HG02981 (cell line): Measurements from ENCODE around the gene SLC25A19.
"Not testable (repeated sequence)": the region's sequence is repeated elsewhere in the genome, so short reads cannot be mapped to it uniquely, and the experiment has no call there.

Source experiments
- ATAC-seq: cut with Tn5 transposase; IDR thresholded peaks from one replicate; pipeline ENCODE4 v1.9.1; 2021; ENCODE audit warnings: mild to moderate bottlenecking, moderate library complexity; ENCODE audit not compliant: unreplicated experiment

The SLC25A19 gene

DNA sequence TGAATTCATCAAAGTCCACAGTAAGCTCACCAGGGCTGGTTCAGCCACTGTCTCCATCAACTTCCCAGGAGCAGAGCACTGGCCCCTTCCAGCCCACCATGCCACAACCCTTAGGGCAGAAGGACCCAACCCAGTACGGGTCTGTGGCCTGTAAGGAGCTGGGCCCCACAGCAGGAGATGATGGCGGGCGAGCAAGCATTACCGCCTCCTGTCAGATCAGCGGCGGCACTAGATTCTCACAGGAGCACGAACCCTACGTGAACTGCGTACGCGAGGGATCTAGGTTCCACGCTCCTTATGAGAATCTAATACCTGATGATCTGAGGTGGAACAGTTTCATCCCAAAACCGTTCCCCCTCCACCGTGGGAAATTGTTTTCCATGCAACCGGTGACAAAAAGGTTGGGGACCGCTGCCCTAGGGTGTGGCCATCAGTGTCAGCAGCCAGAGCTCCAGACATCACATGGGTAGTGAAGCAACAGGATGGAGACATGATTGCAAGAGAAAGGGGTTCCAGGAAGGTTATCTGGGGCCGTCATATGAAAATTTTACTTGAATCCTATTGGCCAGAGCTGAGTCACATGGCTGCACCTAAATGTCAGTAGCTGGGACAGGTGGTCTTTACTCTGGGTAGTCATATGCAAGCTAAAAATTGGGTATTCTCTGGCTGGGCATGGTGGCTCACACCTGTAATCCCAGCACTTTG is 12.4 kb upstream of the SLC25A19 start:
- no peak for ATAC-seq

DNA sequence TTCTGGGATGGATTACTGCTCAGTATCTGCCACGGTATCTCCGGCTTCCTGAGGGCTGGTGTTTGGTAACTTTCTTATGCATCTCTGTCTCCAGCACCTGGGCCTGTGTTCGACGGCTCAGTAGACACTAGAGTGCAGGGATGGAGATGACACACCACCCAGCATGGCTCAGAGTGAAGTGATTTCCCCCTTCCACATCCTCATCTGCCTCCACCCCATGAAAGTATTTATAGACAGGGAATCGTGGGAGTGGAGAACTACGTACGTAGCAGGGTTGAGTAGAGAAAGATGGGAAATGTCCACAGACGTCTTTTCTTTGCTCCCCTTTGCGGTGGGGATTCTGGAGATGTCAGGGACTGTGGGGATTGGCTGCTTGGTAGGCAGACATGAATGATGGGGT is 11.8 kb upstream of the SLC25A19 start:
- no peak for ATAC-seq

DNA sequence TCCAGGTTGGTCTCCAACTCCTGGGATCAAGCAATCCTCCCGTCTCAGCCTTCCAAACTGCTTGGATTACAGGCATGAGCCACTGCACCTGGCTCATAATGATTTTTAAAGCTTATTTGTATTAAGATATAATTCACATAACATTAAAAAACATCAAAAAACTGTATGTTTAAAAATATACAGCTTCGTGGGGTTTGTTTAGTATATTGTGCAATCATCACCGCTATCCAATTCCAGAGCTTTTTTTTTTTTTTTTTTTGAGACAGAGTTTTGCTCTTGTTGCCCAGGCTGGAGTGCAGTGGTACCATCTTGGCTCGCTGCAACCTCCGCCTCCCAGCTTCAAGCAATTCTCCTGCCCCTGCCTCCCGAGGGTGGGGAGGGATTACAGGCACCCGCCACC is 11.0 kb upstream of the SLC25A19 start:
- ATAC-seq: no peak

DNA sequence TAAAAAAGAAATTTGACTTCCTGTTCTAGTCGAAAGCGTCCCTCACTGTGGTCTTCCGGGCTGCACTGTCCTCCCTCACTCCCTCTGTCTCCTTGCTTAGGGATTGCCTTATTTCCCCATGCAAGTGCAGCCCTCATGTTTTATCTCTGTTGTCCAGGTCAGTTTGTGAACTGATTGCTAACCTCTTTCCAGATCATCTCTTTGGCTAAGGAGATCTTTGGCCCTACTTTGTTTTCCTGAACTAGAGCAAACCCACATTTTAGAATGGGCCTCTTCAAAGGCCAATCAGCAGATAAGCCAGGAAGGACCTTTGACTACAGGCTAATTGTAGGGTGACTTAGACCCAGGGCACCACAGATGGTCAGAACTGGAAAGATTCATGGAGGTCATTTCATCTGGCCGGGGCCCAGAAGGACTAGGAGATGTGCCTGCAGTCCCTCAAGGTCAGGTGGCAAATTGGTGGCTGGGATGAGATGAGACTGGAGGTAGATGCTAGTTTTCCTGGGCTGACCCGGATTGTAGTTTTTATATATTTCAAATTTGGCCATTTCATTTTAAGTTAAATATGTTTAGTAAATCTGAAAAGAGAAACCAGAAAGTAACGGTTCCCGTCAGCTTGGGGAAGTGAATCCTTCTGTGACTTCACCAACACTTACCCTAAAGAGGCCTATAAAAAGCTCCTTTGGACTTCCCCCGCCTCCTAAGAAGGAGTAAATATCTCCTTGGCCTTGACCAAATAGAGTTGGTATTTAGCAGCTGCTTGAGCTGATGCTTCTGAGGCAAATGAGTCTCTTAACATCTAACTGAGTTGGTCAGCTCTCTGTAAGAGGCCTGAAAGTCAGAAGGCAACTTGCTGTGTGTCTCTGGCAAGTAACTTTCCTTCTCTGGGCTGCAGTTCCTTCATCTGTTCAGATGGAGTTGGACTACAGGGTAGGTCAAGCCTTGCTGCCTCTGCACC is 6.2 kb upstream of the SLC25A19 start:
- ATAC-seq: peak; percentile 67

DNA sequence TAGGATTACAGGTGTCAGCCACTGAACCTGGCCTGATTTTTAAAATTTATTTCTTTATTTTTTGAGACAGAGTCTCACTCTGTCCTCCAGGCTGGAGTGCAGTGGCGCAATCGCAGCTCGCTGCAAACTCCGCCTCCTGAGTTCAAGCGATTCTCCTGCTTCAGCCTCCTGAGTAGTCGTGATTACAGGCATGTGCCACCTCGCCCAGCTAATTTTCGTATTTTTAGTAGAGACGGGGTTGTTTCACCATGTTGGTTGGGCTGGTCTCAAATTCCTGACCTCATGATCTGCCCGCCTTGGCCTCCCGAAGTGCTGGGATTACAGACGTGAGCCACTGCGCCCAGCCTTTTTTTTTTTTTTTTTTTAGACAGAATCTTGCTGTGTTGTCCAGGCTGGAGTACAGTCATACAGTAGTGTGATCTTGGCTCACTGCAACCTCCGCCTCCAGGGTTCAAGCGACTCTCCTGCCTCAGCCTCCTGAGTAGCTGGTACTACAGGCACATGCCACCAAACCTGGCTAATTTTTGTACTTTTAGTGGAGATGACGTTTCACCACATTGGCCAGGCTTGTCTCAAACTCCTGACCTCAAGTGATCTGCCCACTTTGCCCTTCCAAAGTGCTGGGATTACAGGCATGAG is 3.7 kb upstream of the SLC25A19 start:
- not testable (repeated sequence) for ATAC-seq

DNA sequence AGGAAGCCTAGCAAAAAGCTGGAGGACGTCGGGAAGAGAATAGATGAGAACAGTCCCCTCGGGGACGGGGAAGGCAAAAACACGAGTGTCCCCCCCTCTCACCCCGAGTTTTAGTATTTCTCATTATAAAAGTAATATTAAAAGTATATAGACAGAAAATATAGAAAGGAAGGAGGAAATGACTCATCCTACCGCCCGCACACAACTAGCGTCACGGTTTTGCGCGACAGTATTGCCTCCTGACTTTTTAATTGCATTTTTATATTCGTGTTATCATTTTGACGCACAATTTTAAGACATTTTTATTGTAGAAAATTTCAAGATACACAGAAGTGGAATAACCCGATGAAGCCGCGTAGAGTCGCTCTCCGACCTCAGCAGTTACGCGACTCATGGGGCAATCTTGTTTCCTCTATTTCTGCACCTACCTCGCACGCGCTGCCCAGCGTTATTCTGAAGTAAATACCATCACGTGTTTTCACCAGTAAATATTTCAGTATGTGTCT is 652 bp upstream of the SLC25A19 start:
- peak; percentile 16 for ATAC-seq

DNA sequence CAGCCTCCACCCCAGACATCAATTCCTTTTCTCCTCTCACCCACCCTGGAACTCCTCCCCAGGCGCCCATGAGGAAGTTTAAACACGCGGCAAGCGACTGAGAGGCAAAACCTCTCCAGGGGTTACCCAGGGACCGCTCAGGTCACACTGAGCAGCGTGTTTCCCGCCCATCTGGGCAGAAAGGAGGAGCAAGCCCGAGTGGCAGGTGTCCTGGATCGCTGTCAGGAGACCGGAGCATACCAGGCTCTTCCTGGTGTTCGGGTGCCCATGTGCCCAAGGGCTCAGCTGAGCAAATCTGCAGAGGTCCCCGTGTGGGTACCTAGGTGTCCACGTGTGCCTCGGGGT is 491 bp downstream of the SLC25A19 start:
- ATAC-seq: peak; percentile 14

DNA sequence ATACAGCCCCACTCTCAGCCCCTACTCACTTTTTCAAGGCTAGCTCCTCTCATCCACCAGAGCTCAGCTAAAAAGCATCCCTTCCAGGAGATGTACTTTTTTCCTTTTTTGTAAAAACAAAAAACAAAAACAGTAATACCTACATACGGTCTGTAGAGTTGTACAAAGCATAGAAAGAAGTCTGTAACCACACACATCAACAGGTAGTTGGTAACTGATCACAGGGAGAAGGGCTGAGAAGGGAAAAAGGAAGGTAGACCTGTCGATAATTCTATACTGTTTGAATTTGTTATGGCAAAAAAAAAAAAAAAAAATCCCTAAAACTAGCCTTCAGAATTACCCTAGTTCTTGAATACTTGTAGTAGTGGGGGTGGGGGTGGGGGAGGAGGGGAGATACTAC is 874 bp downstream of the SLC25A19 start:
- ATAC-seq: no peak

DNA sequence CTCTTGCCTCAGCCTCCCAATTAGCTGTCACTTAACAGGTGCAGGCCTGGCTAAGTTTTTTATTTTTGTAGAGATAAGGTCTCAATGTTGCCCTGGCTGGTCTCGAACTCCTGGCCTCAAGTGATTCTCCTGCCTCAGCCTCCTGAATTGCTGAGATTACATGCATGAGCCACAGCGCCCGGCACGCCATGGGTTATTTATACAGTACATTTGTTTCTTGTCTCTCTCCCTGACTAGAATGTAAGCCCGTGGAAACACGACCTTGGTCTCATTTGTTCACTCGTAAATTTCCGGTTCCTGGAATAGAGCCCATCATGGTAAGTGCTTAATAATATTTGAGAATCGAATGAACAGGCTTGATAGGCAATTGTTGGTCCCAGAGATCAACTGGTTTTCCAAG is 2.0 kb downstream of the SLC25A19 start:
- ATAC-seq: no peak

DNA sequence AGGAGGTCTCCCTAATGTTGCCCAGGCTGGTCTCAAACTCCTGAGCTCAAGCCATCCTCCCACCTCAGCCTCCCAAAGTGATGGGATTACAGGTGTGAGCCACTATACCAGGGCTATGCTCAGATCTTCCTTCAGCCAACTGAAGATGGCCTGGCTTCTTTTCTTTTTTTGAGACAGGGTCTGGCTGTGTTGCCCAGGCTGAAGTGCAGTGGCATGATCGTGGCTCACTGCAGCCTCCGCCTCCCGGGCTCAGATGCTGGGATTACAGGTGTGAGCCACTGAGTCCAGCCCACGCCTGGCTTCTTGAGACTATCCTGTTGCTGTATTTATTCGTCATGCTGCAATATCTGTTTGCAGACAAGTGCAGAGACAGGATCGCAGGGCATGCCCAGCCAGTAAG is 4.1 kb downstream of the SLC25A19 start:
- ATAC-seq: no peak

DNA sequence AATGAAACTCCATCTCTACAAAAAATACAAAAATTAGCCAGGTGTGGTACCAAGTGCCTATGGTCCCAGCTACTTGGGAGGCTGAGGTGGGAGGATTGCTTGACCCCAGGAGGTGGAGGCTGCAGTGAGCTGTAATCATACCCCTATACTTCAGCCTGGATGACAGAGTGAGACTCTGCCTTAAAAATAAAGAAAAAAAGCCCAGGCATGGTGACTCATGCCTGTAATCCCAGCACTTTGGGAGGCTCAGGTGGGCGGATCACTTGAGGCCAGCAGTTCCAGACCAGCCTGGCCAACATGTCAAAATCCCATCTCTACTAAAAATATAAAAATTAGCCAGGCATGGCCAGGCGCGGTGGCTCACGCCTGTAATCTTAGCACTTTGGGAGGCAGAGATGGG is 9.0 kb downstream of the SLC25A19 start:
- ATAC-seq: not testable (repeated sequence)

DNA sequence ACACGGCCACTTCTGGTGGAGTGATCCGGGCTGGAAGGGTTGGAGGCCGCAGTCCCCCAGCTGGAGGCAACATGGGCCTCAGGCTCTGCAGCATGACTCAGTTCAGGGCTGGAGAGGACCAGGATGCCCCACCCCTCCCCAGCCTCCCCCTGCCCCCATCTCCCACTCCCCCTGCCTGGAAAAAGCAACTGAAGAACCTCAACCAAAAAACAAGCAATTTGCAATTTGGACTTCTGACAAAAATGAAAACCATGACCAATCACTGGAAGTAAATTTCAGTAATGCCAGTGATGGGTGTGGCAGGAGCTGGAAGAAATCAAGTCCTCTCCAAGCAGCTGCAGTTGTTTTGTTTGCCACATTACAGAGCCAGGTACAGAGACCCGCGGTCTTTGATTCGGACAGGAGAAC is 11.6 kb downstream of the SLC25A19 start:
- no peak for ATAC-seq

DNA sequence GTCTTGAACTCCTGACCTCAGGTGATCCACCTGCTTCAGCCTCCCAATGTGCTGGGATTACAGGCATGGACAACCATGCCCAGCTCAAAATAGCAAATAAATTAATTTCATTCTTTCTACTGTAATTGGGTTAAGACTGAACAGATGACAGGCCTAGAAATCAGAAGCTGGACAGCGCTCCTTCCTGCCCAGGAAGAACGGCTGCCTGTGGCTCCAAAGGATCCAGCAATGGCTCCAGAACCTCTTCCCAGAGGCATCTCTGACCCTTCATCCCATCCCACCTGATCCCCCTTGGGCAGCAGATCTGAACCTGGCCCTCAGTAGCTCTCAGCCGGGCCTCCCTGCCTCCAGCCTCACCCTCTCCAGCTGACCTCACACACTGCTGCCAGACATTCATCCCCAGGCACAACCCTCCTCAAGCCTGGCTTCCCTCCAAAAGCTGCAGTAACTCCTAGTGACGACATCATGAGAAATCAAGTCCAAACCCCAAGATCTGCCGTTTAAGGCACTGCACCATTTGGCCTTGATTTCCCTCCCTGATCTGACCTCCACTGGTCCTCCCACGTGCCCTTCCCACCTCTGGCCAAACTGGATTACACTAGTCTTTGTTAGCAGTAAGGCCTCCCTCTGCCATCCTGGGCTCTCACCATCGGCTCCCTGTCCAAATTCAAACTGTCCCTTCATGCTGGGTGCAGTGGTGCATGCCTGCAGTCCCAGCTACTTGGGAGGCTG is 15.1 kb downstream of the SLC25A19 start:
- ATAC-seq: no peak

DNA sequence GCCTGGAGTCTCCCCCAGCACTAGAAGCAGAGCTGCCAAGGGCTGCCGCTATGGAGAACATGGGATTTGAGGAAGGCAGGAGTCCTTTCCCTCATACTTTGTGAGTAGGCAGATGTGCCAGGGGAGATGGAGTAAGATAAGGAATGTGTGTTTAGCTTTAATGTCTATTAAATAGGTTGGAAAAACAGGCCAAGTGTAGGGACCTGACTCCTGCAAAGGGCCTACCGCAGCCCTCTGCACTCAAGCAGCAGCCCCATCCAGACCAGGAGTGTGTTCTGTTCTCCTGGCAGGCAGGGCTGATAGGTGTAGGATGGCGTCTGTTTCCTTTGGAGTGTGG is 16.4 kb downstream of the SLC25A19 start:
- no peak for ATAC-seq

DNA sequence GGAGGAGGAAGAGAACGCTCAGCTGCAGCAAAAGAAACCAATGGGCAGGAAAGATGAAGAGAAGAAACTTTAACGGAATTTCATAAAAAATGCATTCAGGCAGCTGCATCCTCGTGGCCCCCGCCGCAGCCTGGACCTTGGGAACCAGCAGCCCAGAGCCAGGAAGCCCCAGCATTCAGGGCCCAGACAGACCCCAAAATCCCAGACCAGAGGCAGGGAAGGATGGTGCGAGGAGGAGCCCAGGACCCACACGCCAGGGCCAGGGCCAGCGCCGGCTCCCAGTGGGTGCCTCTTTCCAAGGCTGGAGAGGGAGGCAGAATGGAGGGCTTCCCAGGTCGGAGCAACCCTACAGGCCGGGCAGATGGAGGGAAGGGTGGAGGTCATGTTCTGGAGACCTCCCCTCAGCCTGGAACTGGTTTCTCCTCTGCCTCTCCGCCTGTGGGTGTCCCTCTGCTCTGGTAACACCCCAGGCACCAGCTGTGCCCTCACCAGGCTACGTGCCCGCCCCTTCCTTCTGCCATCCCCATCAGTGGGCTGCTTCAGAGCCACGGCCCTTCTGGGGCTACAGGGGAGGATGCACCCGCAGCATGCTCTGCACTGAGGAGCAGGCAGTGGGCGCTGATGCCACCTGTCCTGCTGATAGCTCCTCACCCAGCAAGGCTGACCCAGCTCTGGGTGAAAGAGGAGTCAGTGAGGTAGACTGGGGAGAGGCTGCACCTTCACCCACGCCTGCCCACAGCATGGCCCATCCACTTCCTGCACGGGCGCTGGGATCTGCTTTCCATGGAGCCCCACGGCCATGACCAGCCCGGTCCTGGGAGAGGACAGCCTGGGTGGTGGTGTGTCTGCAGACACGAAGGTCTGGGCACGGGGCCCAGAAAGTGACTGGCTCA is 17.0 kb downstream of the SLC25A19 start:
- ATAC-seq: no peak

DNA sequence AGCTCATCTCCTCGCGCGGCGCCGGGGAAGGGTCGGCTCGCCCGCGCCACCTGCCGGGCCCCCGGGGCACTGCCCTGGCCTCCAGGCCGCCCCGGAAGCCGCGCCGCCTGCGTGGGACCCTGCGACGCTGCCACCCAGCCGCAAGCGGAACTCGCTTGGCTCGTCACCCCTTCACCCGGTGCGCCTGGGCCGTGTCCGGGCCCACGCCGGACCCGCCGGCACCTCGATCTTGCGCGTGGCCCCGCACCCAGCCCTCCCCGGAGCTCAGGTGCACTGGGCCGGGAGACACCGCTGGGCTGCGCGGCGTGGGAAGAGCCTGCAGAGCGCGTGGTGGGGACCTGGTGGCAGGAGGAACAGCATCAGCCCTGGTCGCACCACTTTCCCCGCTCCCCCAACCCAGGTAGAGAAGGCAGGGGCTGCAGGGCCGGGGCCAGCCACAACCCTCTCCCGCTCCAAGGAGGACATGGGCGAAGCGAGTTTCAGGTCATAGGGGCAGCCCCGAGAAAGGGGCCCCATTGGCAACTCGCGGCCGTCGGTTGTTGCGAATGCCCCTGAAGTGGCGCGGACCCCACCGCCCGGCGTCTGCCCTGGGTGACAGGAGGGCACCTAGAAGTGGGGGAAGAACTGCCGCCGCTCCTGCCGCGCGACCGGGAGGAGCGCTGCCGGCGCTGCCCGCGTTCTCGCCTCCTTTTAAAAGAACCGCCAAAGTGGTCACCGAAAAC is 17.8 kb downstream of the SLC25A19 start:
- ATAC-seq: peak; percentile 64

DNA sequence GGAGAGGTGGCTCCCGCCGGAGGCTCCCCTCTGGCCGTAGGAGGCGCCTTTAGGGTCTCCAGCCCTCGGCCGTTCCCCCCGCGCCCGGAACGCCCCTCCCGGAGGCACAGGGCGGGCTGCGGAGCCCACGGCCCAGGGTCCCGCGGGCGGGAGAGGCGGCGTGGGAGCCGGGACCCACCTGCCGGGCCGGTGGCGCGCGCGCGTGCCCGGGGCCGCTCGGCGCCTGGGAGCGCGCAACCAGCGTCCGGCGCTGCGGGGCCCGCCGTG is 18.3 kb downstream of the SLC25A19 start, which contains the start of gene MIF4GD:
Gene MIF4GD, minus strand, starts transcription at position 266 of the 267 bp plus-strand sequence. CDS start 1,036 bp downstream, outside the sequence.
- ATAC-seq: no peak

DNA sequence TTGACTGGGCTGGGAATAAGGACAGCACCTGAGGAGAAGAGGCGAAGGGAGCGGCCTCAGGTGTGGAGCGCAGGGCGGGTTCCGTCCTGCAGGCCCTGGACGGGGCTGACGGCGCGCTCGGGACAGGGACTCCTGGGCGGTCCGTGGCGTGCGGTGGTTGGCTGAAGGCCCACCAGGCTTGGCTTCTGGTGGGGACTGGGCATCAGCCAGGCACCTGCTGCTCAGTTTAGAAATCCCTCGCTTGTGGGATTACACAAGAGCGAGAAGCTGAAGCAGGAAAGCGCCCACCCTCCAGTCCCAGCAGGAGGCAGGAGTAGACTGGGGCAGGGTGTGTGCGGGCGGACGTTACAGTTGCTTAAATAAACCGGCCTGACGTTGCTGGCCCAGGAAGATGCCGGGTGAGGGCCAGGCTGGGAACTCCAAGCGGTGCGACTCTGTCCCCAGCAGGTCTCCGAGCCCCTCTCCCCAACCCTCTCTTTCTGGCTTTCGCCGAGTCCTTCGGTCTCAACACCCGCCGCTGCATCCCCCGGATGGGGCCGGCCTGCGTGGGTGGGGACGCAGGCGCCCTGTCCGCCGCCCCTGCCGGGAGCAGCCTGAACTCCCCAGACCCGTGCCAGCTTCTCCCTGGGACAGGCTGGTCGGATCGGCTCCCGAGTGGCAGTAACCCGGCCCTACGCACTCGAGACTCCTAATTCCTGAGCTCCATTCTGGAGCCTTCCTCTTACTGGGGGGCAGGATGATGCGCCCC is 18.8 kb downstream of the SLC25A19 start:
- peak; percentile 33 for ATAC-seq

DNA sequence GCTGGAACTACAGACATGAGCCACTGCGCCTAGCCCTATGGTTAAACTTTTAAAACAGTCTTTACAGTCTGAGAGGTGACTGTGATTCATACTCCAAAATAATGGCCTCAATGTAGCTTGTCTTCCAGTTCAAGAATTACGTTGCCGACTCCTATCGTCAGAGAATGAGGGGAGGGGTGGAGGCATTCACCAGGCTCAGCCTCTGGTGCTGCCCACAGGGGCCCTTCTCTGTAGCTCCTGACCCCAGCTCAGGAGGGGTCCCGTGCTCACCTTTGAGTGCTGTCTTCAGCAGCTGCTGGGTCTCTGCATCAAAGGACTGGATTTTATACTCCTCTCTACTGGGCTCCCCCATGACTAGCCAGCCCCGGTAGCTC is 19.4 kb downstream of the SLC25A19 start:
- ATAC-seq: no peak
